ENCODE measurements around the gene CGNL1.
A peak's percentile ranks its signal among the peaks of the same experiment; 100 is the strongest.

Gene CGNL1

DNA sequence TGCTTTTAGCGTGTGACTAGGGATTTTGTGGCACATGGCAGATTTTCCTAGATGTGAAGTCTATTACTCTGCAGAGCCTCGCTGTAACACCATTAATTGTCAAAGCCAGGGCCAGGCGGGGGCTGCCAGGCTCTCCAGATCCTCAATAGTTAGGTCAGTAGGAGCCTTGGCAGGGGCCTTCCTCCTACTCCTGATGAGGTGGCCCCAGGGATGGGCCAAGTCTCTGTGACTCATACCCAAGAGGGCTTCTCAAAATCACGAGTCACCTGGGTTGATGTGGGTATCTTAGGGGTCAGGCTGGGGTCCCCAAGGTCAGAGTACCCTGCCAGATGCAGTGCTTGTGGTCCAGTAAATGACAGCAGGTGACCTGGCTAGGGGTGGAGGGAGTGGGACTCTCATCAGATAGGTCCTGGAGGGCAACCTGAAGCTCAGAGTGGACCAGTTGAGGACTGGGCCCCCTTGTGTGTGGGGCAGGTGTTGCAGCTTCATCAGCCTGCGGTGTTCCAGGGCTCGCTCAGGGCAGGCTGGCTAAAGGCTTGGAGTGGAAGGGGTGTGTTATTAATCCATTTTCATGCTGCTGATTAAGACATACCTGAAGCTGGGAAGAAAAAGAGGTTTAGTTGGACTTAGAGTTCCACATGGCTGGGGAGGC, 126.9 kb downstream of the CGNL1 start:
- no peak for DNase-seq

DNA sequence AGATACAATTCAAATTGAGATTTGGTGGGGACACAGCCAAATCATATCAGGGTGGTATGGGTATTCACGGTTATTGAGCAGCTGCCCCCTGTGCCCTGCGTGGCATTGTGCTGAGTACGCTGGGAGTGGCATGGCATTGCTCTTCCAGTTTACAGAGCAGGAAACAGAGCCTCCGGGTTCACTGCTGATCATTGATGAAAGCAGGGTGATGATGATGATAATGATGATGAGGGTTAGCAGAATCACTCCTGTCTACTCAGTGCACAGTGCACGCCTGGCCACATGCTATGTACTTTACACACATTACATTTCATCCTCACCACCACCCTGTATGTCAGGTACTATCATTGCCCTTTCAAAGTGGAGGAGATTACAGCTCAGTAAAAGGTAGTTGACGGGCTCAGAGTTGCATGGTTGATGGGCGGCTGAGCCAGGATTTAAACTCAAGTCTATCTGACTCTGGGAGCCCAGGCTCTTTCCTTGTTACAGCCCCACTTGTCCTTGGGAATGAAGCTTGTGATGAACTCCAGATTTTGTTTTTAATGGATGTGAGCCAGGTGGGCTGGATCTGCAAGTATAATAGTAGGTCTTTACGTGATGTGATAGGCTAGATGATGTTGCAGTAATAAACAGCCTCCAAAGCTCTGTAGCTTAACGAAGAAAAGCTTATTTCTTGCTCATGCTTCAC, 127.8 kb downstream of the CGNL1 start:
- DNase-seq: no peak

DNA sequence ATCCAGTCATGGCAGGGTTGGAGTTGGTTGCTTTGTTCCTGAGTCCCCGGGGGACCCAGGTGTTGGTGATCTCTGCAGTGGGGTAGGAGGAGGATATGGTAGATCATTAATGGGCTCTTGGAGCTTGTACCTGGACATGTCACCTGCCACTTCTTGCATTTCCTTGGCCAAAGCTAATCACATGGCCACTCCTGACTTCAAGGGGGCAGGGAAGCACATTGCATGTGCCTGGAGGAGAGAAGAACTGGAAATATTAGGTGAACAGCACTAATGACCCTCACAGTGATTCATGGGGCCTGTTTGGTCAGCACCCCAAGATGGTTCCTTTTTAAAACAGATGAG, 128.3 kb downstream of the CGNL1 start:
- no peak for DNase-seq

DNA sequence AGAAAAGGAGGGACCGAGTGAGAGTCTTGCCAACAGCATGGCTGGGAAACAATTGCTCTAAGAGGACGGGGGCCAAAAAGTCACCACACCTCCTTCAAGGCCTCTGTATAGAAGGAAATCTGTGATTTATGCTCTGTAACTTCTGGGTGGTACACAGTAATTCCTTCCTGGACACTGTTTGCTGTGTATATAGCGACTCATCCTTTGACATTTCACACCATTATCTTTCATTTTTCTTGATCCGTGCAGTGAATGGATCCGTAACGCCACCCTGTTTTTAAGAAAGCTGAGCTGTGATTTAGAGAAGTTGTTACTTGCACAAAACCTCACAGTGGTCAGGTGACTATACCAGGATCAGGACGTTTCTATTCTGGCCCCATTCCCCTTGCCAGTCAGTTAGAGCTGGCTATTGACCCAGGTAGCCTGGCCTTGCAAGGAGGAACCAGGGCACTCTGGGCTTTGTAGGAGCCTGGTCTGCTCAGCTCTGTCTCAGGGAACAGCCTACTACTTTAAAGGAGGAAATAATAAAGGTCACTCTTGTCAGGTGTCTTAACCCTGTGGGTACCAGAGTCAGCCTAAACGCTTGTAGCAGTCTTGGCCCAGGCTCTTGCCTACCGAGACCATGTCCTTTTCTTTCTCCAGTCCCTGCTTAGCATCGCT, 128.9 kb downstream of the CGNL1 start:
- DNase-seq: no peak

DNA sequence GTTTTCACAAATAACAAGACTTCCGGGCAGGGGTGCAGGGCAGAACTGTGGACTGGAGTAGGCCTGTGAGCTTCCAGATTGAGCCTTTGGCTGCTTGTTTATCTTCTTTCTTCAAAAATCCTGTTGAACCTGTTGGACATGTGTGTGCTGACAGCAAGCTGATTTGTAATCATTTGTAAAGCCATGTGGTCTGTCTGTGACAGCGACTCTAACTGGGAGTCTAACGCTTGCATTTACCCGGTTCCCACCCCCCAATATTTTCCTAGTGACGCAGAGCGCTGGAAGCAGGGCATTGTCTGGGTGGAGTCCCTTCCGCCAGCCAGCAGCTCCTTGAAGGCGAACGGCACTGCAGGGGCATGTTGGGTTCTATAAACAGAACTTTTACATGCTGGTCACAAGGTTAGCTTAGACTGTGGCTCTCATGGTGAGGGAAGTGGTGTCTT, 129.7 kb downstream of the CGNL1 start:
- no peak for DNase-seq

DNA sequence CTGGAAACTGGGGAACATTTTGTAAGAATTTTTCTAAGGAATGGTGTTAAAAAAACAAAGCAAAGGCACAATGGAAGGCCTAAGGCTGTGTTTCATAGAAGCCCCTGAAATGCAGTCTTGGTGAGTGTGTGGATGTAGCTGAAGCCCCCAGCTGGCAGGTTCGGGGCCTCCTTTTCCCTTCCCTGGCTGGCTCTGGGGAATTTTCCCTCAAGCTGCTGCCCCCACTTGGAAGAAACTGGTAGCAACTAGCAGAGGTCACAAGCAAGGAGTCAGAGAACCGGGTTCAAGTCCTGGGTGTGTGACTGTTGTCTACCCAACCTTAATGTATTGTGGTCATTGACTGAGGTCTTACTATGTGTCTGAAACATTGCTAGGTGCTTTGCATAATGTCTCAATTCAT, 130.1 kb downstream of the CGNL1 start:
- DNase-seq: no peak

DNA sequence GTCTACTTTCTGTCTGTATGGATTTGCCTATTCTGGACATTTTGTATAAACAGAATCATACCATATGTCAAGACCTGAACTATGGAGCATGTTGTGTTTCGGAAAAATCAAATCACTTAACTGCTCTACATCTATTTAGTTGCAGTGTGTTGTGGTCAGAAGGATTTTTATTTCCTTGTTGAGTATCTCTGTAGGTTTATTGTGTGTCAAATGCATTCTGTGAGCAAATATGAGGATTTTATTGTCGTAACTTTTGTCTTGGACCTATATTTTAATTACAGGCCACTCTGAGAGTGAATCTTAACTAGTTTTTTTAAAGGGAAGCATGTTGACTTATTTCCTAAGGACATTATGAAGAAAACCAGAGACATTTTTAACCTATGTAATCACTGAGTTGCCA, 130.8 kb downstream of the CGNL1 start:
- no peak for DNase-seq

DNA sequence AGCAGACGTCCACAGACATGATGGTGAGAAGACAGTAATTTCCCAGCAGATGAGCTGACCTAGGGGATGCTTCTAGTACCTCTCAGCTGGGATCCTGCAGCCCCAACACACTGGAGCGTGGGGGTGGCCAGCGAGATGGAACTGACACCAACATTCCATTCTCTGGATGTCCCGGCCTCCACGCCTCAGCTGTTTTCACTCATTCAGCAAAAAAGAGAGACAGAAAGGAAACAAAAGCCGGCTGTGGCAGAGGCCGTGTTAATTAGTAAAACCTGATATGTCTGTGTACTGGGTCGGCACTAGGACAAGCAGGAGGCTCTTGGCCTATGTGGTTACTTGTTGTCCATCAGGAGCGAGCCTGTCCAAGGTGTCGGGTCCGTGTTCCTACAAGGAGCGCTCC, 132.8 kb downstream of the CGNL1 start:
- DNase-seq: peak; percentile 13

DNA sequence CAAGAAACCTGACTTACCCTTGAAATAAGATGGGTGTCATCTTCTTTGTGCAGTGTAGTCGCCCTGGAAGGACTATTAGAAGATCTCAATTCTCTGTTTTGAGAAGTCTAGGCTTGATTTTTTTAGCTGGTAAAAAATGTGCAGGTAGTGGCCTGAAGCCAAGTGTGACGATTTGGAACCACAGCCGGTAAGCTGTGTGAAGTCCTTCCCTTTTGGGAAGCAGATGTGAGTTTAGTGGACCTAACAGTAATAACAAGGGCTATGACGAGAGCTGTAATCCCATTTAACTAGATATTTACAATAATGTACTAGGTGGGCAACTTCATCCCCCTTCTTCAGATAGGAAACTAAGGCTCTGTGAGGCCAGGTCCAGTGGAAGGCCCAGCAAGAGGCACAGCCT, 133.7 kb downstream of the CGNL1 start:
- peak; percentile 41 for DNase-seq

DNA sequence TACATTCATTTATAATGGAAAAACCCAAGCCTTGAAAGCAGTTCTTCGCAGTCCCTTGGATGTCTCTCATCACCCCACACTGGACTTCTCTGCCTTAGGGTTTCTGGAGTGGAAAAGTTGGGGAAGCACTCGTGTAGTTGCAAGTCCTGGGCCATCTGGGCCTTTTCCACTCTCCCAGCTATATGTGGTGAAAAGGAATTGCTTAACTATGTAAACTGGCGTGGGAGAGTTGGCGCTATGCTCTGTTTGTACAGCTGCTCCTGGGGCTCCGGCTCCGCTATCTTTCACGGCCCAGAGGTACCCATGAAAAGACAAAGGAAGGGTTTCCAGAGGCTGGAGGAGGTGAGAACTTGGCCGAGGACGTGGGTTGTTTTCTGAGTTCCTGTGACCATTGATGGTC, 134.3 kb downstream of the CGNL1 start:
- DNase-seq: peak; percentile 88

DNA sequence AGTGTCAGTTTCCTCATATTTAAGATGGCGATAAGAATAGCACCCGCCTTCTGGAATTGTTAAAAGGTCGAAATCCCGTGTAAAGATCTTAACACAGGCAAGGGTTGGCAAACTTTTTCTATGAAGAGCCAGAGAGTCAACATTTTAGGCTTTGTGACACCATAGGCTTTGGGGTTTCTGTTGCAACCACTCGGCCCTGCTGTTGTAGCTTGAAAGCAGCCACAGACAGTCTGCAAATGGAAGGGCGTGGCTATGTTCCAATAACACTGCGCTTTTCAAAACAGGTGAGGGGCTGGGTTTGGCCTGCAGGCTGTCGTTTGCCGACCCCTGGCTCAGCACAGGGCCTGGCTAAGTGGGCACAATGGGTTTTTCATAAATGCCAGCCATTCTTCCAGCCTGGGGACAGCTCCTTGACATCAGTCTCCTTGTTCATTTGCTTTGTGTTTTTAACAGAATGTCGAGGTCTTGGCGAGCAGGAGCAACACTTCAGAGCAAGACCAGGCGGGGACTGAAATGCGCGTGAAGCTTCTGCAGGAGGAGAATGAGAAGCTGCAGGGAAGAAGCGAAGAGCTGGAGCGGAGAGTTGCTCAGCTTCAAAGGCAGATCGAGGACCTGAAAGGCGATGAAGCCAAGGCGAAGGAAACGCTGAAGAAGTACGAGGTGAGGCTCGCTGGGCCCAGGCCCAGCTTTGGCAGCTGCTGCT, 140.2 kb downstream of the CGNL1 start:
- no peak for DNase-seq

DNA sequence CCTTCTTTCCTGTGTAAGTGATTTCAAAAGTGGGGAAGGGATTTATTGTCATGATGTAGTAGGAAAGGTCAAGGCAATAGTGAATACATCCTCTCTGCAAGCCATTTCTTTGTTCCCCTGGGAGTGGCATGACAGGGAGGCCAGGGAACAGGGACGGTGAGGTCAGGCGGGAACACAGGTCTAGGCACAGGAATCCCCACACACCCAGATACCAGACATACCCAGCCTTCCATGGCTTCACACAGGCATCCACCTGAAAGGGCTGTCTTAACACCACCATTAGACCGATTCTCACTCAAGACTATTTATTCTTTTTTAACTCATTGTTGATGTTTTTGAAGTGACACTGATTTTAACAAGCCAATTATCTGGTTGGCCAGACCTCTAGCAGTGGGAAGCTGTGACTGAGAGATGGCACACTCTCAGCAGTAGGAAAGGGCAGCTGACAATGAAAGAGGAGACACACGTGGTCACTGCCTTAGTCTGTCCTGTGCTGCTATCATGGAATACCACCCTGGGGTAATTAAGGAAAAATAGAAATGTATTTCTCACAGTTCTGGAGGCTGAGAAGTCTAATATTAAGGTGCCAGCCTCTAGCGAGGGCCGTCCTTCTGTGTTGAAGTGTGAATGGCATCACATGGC, 140.8 kb downstream of the CGNL1 start:
- no peak for DNase-seq

DNA sequence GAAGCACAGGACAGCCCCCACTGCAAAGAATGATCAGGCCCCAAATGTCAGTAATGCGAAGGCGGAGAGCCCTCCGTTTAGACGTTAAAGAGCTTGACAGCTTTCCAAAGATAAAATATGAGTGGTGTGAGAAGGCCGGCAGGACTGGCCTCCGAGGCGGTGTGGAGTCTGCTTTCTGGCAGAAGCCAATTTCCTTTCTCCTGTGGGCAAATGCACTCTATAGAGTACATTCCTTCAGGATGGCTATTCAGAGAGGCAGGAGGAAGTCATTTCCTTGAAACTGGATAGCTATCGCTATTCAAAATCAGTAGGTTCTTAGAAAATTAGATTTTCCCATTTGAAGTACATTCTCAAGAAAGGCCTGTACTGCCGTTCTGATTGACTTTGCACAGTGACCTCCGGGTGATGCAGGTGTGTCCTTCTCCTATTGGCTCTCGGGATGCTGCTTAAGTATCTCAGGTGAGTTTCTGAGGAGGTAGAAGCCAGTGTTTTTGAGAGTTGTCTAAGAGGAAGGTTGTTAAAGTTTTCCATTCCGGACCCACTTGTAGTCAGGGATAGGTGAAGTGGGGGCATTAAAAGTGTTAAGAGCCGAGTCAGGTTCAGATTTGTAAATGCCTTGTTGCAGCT, 142.6 kb downstream of the CGNL1 start:
- no peak for DNase-seq

DNA sequence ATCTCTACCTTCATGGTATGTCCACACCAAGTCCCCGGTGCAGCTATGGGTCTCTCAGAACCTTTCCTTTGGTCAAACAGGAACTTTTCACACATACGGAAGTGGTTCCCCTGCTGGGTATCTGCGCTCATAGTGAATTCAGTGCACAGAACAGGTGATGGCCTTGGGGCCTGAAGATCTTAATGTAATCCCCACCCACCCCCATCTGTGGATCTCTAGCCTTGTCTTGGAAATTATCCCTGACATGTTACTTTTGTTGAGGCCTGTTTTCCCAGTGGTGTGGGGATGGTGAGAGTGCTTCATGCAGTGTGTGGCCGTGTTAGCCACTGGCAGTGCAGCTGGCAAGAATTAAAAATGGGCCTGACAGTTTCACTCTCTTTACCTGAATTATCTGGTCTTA, 143.5 kb downstream of the CGNL1 start:
- no peak for DNase-seq

DNA sequence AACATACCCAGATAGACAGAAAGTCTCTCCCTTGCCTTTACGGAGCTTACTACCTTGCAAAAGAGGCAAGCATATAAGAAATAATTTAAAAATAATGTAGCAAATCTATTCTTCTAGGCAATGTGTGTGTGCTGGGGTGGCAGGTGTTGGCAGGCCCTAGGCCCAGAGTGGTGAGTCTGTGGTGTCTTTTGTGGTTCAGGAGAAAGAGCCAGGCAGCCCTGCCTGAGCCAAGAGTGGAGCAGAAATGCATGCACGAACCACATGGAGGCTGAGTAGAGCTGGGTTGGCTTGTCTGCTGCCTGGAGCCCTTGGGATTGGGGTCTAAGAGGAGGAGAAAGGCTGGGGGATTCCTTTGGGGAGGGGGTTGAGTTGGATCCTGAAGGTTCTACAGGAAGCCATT, 145.2 kb downstream of the CGNL1 start:
- DNase-seq: no peak

DNA sequence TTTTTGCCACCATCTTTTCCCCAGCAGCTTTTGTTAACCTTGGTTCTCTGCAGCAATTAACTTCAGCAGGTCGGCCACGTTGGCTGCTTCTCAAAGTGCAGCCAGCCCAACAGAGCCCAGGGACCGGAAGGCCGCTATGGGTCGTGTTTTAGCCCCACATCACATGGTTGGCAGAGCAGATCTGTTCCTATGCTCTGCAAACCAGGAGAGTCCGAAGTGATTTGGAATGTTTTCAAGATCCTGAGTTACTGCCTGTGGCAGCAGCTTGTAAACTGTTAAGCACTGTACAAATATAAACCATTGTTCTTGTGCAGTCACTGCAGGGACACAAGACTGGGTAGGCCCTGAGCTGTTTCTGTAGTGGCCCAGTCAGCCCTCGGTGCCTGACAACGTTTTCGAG, 145.8 kb downstream of the CGNL1 start:
- DNase-seq: peak; percentile 19

DNA sequence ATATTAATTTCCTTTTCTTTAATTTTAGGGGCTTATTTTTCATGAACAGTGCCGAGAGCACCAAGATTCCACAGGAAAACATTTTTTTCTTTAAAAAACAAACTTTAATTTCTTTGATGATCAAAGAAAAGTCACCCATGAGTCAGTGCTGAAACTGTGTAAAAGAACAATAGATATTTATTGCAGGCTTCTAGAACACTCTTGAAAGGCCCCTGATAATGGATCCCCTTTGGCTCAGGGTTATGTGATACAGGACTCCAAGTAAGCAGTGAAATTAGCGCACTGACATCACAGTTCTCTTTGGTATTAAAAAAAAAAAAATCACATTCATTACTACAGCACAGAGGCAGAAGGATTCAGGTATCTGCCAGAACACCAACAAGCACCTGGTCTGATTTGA, 149.3 kb downstream of the CGNL1 start:
- peak; percentile 3 for DNase-seq

DNA sequence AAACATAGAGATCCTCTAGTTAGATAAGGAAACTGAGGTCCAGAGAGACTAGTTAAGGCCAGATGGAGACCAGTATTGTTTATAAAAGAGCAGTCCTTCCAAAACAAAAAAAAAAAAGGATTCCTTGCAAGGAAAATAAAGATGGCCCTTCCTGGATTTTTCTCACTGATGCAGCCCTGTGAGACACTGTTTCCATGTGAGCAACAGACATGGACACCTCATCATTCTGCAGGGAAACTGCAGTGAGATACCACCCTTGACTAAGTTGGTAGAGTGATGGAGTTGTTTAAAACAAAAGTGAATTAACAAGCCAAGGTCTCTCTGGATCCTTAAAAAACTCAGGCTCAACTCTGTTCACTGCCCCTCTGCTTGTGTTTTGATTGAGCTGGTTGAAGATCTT, 149.8 kb downstream of the CGNL1 start:
- DNase-seq: no peak

DNA sequence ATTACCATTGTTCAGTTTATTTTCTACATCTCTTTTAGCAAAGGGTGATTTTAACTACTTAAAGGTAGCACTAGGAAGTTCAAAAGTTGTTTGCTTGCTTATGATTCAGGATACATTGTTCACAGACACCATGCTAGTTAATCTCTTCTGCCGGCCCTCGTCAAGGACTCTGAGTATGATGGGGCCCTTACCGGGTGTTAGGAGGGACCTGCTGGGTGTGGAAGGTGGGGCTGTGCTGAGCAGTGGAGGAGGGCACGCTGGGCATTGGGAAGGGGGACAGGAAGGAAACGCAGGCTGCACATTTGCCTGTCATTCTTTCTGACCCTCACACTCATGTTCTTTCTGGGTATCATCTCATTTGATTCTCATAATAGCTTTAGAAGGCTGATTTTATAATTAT, 150.3 kb downstream of the CGNL1 start:
- DNase-seq: no peak

DNA sequence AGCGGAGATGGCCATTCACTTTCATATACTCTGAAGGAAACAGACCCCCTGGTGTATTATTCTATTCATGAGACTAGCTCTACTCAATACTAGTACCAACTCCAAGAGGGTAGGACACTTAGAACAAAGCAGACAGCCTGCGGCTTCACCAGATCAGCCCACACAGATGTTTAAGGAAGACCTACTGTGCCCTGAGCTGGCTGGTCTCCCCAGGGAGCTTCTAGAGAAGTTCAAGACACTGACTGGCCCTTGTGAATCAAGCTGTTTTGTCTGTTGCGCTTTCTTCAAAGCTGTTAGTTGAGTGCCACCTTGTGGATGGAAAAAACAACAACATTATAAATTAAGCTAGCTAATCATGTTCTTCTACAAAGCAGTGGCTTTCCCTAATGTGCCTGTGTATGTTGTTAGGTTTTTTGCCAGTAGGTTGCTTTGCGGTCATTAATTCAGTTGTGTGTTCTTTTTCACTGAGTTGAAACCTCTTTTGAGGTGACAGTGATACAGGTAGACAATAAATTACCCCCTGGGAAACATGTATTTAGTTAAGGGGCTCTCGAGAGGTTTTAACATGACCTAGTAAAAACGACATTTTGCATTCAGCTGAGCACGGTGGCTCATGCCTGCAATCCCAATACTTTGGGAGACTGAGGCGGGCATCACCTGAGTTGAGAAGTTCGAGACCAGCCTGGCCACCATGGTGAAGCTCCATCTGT, 151.2 kb downstream of the CGNL1 start:
- DNase-seq: peak; percentile 77

DNA sequence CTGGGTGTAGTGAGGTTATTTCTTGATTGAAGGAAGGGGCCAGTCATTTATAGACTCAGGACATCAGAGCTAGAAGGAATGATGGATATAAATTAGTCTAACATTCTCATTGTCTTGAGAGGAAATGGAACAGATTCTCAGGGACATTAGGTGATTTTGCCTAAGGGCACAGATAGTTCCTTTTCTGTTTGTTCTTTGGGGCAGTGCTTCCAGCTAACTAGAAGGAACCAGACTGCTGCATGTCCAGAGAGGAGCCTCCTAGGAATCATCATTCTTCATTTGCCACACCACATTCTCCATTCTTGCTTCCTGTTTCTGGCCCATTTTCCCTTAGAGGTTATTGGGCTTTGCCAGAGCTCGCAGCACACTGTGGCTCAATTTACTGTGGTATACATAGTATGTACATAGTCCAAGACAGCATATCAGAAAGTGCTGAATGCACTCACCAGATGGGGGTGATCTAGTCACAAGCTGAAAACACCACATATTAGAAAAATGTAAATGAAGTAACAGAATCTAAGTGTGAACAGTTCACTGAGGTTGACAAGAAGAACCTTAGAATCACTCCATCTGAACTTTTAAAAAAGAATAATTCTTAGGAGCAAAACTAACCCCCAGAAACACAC, 152.7 kb downstream of the CGNL1 start:
- DNase-seq: no peak

DNA sequence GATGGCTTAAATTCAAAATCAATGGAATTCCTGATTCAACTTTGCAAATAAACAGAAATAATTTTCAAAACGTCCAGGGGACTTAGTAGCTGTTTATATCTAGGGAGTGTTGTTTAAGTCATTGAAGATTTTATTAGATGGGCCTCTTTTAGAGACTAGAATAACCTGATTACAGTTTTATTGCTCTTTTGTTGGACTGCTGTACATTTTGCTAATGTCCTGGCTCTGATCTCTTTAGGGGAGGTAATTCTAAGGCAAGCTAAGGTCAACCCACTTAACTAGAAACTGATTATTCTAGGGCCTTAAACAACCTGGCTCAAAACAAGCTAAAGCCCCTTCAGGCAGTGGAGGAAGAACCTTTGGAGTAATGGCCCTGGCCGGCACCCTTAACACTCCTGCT, 153.4 kb downstream of the CGNL1 start:
- DNase-seq: no peak
